HG03457 (cell line): ENCODE data around the gene THAP7.
"Not testable (repeated sequence)": the region's sequence is repeated elsewhere in the genome, so short reads cannot be mapped to it uniquely, and the experiment has no call there.

Experiments
- ATAC-seq: cut with Tn5 transposase; IDR thresholded peaks from one replicate; pipeline ENCODE4 v1.9.1; 2021; ENCODE audit warnings: moderate number of reproducible peaks; ENCODE audit not compliant: unreplicated experiment

THAP7 gene

DNA sequence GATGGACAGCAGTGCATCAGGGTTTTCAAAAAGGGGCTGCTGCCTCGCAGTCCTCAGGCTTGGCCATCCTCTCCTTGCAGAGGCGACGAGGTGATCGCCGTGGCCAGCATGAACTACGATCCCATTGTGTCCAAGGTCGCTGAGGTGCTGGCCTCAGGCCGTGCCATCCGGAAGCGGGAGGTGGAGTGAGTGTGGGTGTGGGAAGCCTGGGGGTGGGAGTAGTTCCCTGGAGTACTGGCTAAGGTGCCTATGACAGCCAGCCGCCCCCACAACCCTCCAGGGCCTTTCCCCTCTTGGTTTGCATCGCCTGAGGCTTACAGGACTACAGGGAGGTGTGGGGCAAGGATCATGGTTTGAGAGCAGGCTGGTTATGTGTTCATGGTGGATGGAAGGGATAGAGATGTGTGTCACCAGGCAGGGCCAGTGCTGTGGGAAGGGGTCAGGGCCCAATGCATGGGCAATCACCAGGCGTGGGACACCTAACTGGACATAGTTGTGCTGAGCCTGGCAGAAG, 21.9 kb downstream of the THAP7 start:
- ATAC-seq, result no peak

DNA sequence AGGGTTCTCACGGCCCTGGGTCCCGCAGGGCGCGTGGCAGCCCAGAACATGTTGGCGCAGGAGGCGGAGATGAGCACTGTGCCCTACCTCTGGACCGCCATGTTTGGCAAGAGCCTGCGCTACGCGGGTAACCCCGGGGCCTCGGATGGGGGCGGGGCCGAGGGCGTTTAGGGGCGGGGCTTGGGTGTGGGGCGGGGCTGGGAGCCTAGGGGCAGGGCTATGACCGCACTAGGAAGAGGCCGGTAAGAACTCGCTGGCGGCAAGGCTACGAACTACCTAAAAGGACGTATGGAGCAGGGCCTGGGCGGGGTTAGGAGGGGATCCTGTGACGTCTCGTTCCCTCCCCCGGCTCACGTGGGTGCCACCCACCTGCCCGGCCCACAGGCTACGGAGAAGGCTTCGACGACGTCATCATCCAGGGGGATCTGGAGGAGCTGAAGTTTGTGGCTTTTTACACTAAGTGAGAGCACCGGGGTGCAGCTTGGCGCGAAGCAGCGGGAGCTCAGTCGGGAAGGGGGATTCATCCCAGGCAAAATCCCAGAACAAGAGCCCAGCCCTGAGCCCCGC, 22.6 kb downstream of the THAP7 start:
- no peak for ATAC-seq

DNA sequence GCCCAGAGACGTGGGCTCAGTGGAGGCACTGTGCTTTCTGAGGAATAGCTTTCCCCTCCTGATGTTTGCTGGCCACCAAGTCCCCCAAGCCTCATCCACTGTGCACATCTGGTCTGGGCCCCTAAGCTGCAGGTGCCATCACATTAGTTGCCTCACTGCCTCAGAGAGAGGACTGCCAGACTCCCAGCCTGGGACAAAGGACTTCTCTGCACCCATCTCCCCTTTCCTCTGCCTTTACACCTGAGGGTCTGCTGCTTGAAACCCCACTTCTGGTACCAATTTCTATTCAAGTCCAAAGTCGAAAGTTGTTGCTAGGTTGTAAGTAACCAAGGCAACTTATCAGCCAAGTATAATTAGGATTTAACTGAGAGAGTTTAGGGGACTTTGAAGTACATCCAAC, 23.5 kb downstream of the THAP7 start:
- no peak for ATAC-seq

- no peak for ATAC-seq
These were observed 24.3 kb downstream of the THAP7 start for GRCh38 chr22:20977516-20978170.

GRCh38 chr22:20977019-20977418, 24.9 kb downstream of the THAP7 start:
- ATAC-seq, result no peak

GRCh38 chr22:20976291-20976877, 25.5 kb downstream of the THAP7 start:
- no peak for ATAC-seq

- no peak for ATAC-seq
These were observed 26.2 kb downstream of the THAP7 start for GRCh38 chr22:20975541-20976290.

DNA sequence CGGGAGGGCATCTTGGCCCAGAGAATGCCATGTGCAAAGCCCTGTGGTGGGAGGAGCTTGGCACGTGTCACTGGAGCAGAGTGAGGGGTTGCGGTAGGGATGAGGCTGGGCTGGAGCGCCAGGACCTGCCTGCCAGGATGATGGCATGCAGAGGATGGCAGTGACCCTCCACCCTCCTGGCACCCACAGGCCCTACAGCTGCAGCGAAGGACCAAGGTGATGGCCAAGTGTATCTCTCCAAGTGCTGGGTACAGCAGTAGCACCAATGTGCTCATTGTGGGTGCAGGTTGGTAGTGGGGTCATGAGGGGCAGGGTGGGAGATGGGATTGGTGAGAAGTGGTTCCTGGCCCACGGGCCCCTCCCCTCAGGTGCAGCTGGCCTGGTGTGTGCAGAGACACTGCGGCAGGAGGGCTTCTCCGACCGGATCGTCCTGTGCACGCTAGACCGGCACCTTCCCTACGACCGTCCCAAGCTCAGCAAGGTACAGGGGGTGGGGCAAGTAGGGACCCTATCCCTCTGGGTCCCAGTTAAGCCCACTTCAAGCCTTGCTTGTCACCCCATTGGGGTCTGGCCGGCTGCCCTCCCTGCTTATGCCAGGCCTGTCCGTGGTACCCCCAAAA, 27.5 kb downstream of the THAP7 start:
- no peak for ATAC-seq

DNA sequence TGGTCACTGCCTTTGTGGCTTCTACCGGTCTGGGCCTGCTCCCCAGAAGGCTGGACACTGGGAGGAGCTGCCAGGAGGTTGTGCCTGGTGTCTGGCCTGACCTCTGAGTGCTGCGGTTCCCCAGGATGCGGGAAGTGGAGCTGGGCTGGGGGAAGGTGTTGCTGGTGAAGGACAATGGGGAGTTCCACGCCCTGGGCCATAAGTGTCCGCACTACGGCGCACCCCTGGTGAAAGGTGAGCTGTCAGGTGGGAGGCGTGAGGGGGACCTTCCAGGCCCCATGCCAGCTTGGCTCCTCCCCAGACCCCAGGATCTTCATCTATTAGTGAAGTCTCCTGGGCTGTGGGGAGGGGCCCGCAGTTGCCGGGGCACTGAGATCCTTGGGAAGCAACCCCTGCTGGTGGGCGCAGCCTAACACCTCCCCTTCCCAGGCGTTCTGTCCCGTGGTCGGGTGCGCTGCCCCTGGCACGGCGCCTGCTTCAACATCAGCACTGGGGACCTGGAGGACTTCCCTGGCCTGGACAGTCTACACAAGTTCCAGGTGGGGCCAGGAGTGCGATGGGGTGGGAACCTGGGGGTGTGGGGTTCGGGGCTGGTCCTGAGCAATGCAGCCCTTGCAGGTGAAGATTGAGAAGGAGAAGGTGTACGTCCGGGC, 28.2 kb downstream of the THAP7 start:
- no peak for ATAC-seq

DNA sequence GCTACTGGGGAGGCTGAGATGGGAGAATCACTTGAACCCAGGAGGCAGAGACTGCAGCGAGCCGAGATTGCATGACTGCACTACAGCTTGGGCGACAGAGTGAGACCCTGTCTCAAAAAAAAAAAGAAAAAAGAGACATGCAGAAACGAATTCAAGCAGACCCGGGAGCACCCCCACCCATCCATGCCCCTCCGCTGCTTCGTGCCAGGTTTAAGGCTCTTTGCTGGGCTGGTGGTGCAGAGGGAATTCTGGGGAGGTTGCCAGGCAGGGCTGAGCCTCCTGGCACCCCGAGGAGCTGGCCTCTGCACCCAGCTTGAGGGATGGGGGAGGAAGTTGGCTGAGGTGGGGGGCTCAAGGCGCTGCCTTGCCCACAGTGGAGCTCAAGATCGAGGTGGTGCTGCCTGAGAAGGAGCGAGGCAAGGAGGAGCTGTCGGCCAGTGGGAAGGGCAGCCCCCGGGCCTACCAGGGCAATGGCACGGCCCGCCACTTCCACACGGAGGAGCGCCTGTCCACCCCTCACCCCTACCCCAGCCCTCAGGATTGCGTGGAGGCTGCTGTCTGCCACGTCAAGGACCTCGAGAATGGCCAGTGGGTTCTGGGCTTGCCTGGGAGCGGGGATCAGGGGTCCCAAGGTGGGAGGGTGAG, 28.9 kb downstream of the THAP7 start:
- ATAC-seq, result no peak

GRCh38 chr22:20972014-20972694, 29.8 kb downstream of the THAP7 start:
- not testable (repeated sequence) for ATAC-seq

- no peak for ATAC-seq
These were observed 30.8 kb downstream of the THAP7 start for GRCh38 chr22:20970939-20971657.

- ATAC-seq, result no peak
These were observed 33.5 kb downstream of the THAP7 start for GRCh38 chr22:20968281-20968977.

DNA sequence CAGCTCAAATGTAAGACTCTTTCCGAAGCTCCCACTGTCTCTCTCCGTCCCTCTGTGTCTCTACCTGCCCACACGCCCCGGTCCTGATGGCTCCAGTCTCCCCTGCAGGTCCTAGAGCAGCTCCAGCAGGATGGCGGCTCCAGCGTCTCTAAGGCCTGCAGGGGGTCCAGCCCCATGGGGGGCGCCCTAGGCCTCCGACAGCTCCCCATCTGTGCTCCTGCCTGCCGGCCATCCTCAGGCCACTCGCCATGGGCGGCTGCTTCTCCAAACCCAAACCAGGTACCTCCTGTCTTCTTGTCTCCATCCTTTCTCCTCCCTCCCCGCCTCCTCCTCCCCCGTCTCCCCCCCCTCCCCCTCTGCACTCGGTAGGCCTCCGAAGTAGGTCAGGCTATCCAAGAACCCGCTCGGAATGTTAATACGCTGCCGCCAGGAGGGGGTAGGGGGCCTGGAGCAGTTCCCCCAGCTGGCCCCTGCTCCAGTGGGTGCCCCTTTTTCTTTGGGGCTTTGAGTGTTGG, 34.2 kb downstream of the THAP7 start:
- ATAC-seq, result no peak

GRCh38 chr22:20966883-20967696, 34.8 kb downstream of the THAP7 start, which contains the start of gene AIFM3:
AIFM3 (plus strand) TSS chr22:20967255; CDS start chr22:20967945, 690 bp downstream.
- ATAC-seq, result no peak

GRCh38 chr22:20965888-20966855, 35.7 kb downstream of the THAP7 start:
- ATAC-seq, result no peak
